GM21529 (cell line): Measurements from ENCODE around the gene BAIAP2L2.
"Not testable (repeated sequence)": the region's sequence is repeated elsewhere in the genome, so short reads cannot be mapped to it uniquely, and the experiment has no call there.

Experiments used
- ATAC-seq: cut with Tn5 transposase; IDR thresholded peaks from one replicate; pipeline ENCODE4 v1.9.1; 2021; ENCODE audit not compliant: unreplicated experiment

The BAIAP2L2 gene

GRCh38 chr22:38040953-38041759 is 69.3 kb downstream of the BAIAP2L2 start:
- ATAC-seq, result no peak

- ATAC-seq, result no peak
These were observed 71.3 kb downstream of the BAIAP2L2 start for GRCh38 chr22:38038890-38039812.

GRCh38 chr22:38038426-38038825 is 72.1 kb downstream of the BAIAP2L2 start:
- ATAC-seq, result no peak

GRCh38 chr22:38037367-38038150 is 72.9 kb downstream of the BAIAP2L2 start:
- not testable (repeated sequence) for ATAC-seq

GRCh38 chr22:38036392-38037062 is 74.0 kb downstream of the BAIAP2L2 start:
- no peak for ATAC-seq

GRCh38 chr22:38035530-38035885 is 75.0 kb downstream of the BAIAP2L2 start:
- ATAC-seq, result no peak
